ENCODE measurements around the gene EFNA4.
A peak's percentile ranks its signal among the peaks of the same experiment; 100 is the strongest.

EFNA4 gene

DNA sequence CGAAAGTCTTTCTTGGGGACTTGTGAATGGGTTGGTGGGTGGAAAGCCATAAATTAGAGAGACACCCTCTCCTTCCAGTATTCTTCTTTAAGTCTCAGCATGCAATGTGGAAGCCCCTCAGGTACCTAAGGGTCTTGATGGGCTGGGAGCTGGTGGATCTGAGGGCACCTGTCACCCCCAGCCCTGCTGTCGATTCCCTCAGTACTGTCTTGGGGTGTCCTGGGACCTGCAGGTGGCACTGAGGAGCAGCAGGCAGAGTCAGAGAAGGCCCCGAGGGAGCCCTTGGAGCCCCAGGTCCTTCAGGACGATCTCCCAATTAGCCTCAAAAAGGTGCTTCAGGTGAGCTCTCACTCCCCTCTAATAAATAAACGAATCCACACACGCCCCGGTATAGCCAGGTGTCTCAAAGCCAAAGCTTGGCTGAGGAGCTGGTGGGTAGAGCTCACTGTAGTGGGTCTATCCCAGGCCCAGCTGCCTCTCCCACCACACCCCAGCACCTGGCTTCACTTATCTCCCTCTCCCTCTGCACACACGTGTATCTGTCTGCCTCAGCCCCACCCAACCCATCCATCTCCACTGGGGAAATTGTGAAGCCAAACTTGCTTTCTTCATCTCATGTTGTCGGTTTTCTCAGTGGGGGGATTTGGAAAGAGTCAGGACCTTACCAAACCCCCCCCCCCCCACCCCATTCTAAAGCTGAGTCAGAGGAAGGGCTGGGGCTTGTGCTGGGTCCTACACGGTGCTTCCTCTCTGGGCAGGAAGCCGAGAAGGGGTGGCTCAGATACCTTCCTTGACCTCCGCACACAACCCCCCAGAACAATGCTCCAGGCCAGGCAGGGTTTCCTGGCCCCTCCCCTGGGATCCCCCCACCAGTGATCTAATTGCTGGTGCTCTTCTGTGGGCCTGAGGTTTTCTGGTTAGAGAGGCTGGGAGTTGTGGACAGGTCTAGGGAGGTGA lies 10.8 kb upstream of the EFNA4 start:
- DNase-seq: peak; percentile 18

- DNase-seq: no peak
Measured at GRCh38 chr1:155053531-155054105, 9.9 kb upstream of the EFNA4 start.

DNA sequence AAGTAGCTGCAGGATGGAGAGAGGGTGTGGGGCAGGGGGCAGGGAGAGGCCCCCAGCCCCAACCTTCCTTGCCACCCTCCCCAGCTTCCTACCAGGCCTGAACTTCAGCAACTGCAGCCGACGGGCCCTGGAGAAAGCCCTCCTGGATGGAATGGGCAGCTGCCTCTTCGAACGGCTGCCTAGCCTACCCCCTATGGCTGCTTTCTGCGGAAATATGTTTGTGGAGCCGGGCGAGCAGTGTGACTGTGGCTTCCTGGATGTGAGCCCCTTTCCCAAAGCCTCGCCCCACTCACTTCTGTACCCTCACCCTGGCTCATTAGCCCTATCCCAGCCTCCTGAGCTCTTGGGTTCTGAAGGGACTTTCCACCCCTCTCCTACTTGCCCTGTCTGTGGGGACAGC lies 6.4 kb upstream of the EFNA4 start:
- DNase-seq: no peak

- DNase-seq: no peak
Measured at GRCh38 chr1:155057788-155058211, 5.7 kb upstream of the EFNA4 start.

DNA sequence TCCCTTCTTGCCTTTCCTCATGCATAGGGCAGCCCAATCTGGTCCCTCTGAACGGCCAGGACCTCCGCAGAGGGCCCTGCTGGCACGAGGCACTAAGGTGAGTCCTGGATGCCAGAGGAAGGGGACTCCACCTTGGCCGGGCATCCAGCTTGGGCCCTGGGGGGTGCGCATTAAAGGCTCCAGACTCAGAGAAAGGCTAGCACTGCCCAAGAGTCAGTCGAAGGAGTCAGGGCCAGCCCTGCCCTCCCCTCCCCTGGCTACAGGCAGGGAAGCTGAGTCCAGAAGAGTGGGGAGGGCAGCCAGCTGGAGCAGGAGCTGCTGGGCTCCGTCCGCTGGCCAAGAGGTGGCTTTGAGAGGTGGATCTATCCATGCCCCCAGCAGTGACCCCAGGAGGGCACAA lies 2.8 kb upstream of the EFNA4 start:
- DNase-seq: no peak

DNA sequence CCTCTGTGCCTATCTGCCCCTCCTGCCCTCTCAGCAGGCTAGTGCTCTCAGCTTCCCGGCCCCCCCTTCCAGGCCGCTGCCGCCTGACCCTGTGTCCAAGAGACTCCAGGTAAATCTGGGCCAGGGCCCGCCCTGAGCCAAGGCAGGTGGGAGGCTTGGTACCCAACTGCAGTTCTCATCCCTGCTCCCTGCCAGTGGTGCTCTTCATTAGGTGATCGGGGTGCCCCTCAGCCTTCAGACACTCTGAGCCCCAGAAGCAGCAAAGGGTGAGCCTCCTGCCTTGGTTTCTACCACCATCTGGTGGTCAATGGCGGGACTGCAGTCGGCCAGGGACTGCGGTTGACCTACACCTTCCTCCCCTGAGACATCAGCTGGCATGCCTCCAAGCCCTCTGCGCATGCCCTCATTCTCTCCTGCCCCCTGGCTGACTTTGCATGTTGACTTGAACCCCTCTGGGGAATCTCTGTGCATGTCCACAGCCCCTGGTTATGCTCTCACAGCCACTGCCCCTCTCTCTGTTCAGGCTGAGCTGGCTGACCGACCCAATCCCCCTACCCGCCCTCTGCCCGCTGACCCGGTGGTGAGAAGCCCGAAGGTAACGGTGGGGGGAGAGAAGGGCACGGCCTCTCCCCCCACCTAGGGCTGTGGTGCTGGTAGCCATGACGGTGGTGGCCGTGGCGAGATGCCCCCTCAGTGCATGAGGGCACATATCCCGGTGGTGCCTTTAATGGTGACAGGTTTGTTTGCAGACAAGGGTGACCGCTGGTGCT lies 2.0 kb upstream of the EFNA4 start:
- peak; percentile 88 for DNase-seq

- no peak for DNase-seq
Measured at GRCh38 chr1:155062151-155062686, 1.3 kb upstream of the EFNA4 start.

DNA sequence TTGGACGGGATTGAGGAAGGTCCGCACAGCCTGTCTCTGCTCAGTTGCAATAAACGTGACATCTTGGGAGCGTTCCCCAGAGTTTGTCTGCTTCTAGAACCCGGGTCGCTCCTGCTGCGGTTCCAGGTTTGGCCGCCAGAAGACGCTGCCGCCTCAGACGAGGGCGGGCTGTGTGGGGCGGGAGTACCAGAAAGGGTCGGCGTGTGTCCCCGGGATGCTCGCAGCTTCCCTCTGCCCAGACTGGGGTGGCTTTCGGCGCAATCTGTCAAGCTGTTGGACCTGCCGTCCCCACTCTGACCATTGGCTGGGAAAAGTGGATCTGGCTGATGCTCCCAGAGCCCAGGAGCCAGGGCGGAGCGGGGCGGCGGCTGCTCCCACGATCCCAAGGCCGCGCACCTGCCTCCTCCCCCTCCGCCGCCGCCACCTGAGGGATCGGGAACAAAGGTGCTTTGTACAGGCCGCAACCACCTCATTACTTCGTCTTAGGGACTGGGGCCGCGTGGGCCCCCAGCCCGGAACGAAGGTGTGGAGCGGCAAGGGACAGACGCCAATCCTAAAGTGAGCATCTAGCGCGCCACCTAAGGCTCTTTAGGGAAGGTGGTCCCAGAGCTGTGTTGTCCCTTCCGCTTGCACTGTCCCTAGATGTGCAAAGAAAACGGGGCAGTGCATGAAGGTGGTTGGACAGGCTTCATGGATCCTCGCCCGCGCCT lies 683 bp upstream of the EFNA4 start:
- peak; percentile 51 for DNase-seq

- DNase-seq: no peak
Measured at GRCh38 chr1:155064111-155064831, 731 bp downstream of the EFNA4 start.

- no peak for DNase-seq
Measured at GRCh38 chr1:155064832-155065429, 1.4 kb downstream of the EFNA4 start.

GRCh38 chr1:155066777-155067176 lies 3.2 kb downstream of the EFNA4 start:
- no peak for DNase-seq

- DNase-seq: no peak
Measured at GRCh38 chr1:155068599-155068998, 5.1 kb downstream of the EFNA4 start.

DNA sequence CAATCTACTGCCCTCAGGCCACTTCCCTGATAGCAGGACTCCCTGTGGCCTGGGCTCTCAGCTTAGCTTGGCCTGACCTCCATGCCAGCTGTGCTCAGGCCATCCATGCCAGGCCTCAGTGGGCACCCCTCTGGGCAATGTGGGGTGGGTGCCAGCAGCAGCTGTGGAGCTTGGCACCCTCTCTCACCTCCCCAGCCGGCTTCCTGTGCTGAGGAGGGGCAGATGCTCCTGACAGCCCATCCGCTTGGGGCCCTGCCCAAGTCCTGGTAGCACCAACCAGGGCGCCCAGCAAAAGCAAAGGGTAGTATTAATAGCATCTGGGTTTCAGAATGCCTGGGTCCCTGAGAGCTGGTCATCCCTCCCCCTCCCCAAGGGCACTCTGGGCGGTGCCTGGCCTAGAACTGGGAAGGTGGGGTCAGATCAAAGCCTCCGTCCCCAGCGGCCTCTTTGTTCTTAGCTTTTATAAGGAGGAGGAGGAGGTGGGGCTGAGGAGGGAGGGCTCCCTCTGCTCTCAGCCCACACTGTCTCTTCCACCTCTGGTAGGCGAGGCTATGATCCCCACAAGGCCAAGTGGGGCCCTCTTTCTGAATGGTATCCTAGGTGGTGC lies 6.1 kb downstream of the EFNA4 start:
- DNase-seq: no peak

GRCh38 chr1:155070158-155070621 lies 6.7 kb downstream of the EFNA4 start:
- no peak for DNase-seq

DNA sequence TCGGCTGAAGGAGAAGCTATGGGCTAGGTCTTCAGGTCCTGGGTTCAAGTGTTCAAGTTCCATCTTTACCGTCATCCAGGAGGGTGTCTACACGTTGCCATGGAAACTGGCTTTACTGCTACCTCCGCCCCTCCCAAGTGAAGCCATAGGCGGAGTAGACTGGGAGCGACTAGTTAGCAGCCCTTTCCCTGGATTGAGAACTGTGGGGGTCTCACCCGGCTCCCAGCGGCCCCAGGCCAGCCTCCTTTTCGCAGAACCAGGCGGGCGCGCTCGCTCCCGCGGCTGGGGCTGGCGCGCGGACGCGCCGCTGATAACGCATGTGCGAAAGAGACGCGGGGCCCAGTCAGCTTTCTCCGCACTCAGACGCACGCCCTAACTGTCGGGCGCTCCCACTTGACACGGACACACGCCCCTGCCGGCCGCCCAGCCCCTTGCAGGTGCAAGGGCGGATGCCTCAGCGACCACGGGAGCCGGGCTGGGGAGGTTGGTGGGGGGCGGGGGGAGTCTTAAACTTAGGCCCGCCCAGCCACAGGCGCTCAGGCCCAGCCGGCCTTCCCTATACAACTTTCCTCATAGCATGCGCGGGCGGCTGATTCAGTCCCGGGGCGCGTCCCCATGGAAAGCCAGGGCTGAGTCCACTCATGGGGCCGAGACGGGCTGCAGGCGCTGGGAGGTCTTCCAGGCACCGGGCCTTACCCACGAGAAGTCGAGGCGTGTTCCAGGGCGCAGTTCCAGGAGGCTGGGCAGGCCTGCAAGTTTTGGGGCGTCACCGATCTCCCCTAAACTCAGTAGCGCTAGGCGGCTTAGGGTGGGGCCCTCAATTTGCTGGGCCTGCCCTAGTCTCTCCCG lies 7.4 kb downstream of the EFNA4 start:
- peak; percentile 75 for DNase-seq

DNA sequence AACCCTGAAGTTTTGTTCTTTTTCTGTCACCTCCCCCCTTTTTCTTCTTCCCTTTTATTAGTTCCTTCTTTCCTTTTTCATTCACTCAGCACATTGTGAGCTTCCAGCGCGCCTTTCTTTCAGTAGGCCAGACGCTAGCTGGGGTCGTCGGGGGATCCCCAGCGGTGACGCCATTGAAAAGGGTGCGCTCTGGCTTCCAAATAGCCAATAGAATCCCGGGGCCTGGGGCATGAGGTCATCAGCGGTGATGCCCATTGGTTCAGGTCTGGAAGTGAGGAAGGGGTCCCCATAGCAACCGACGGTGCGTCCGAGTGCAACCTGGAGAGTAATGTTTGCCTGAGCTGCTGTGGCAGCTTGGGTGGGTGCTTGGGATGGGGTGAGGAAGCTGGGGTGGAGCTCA lies 8.2 kb downstream of the EFNA4 start:
- DNase-seq: no peak

GRCh38 chr1:155072531-155073289 lies 9.2 kb downstream of the EFNA4 start:
- no peak for DNase-seq

DNA sequence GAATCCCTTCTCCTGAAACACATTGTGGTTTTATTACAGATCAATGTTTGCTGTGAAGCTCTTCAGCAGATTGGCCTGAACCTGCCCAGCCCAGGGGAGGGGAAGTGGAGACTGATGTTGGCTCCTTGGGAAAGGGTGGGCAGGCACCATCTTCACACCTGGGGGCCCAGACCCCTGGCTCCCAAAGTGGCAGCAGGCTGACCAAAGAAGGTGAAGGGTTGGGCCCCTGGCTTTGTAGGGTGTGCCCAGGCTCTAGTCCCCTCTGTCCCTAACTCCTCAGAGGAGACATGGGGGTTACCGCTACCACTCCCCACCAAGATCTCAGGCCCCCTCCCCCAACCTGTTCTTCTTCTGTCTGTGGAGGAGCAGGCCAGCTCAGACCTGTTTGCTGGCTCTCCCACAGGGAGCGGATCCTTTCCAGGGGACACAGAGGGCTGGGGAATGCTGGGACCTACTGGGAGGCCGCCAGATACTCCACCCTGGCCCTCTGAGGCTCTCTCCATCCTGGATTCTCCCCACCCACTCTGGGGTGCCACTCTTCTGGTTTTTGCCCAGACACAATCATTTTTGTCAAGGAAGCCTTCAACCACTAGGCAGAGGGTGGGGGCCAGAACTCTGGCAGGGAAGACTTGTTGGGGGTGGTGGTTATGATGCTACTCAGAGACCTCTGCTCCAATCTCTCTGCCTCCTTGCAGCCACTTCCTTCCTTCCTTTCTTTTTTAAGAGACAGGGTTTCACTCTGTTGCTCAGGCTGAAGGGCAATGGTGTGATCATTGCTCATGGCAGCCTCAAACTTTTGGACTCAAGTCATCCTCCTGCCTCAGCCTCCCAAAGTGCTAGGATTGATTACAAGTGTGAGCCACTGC lies 10.1 kb downstream of the EFNA4 start:
- no peak for DNase-seq
